HepG2 (cell line): ENCODE data around the gene BABAM1. TPM values are rescaled to one million over a fixed set of nuclear protein-coding genes. Genes with fewer than 3 reads are reported as not detected.

Experiments used
- ATAD3A ChIP-seq: sonication (generic); formaldehyde crosslinking; IDR thresholded peaks from 2 replicates; pipeline ENCODE4 v1.4.0; 2020; ENCODE audit warnings: missing genetic modification reagents
- KDM2A ChIP-seq: sonication (generic); formaldehyde crosslinking; IDR thresholded peaks from 2 replicates; pipeline ENCODE4 v1.4.0; 2020; ENCODE audit warnings: low read depth, missing genetic modification reagents, borderline replicate concordance
- SAP130 ChIP-seq: IDR thresholded peaks from 2 replicates; pipeline ENCODE4 v1.6.1; 2016; ENCODE audit warnings: low read depth
- SNAI1 ChIP-seq: sonication (generic); formaldehyde crosslinking; IDR thresholded peaks from 2 replicates; pipeline ENCODE4 v1.5.0; 2020; ENCODE audit warnings: mild to moderate bottlenecking, missing genetic modification reagents, borderline replicate concordance
- polyA plus RNA-seq, 8 experiments: library from polyadenylated mRNA; depleted of rRNA in 3 of 8; stranded (reverse) in 7 of 8; unstranded in 1 of 8; fragments of >200 nt; fragmentation: Illumina TruSeq in 4 of 8; extraction: Trizol in 4 of 8; gene quantifications; 2 replicates each; pipeline versions ENCODE4 v1.2.1 to v1.2.3, GENCODE V29; 2011 to 2016; ENCODE audit warnings: low read depth in 4 of 8, missing spikeins in 1 of 8, mixed read lengths in 1 of 8; ENCODE audit not compliant: insufficient read depth in 1 of 8
- total RNA-seq, 5 experiments: library from RNA; depleted of rRNA; stranded (reverse); fragments of >200 nt; fragmentation: Illumina TruSeq; extraction: Trizol; gene quantifications; 2 replicates each; pipeline ENCODE4 v1.2.3, GENCODE V29; 2016; ENCODE audit warnings: low read depth in 1 of 5
- TF ChIP-seq, protein P1 (sequence below): sonication (generic); formaldehyde crosslinking; IDR thresholded peaks from 2 replicates; pipeline ENCODE4 v1.5.1; 2020; ENCODE audit warnings: missing genetic modification reagents, mild to moderate bottlenecking, borderline replicate concordance
- TF ChIP-seq, protein P2 (sequence below): sonication (generic); formaldehyde crosslinking; IDR thresholded peaks from one replicate; pipeline ENCODE4 v1.5.1; 2020; ENCODE audit warnings: mild to moderate bottlenecking, missing genetic modification reagents; ENCODE audit errors: not compliant biosample characterization
- TF ChIP-seq, protein P3 (sequence below): sonication (generic); formaldehyde crosslinking; IDR thresholded peaks from 2 replicates; pipeline ENCODE4 v1.4.0; 2020; ENCODE audit warnings: missing genetic modification reagents, borderline replicate concordance
- TF ChIP-seq, protein P4 (sequence below): sonication (generic); formaldehyde crosslinking; IDR thresholded peaks from 2 replicates; pipeline ENCODE4 v1.4.0; 2020; ENCODE audit warnings: missing genetic modification reagents
- TF ChIP-seq, protein P5 (sequence below): sonication (generic); formaldehyde crosslinking; IDR thresholded peaks from 2 replicates; pipeline ENCODE4 v1.4.0; 2020; ENCODE audit warnings: missing genetic modification reagents

Gene BABAM1
- total and polyA plus RNA-seq, 2 of the 13 experiments (the other 11 are each of a cell fraction or from before 2014, with no cell fraction given), result 70.0 to 82.0 TPM

DNA sequence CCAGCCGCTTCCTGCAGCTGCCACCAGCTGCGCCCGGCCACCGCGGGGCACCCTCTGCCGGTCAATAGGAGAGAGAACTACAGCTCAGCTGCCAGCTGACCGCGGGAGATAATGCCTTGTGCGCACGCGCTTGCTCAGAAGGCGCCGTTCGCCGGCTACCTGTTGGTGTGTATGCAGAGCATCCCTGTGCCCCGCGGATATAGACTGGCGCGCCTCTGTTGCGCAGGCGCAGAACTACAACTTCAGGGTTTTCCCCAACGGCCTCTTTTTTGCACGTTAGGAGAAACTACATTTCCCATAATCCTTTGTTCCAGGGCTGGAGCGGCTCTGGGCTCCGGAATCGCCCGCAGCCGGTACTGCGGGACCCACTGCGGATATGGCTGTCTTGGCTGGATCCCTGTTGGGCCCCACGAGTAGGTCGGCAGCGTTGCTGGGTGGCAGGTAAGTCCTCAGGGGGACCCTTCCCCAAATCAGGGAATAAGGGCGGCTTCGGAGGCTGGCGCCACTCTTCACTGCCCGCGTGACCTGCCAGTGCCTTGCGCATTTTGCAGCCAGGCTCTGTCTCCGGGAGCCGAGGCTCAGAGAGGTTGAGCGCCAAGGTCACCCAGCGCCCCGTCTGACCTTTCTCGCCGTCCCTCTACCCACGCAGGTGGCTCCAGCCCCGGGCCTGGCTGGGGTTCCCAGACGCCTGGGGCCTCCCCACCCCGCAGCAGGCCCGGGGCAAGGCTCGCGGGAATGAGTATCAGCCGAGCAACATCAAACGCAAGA lies 38.5 kb downstream of the BABAM1 start, which contains the start of gene MRPL34 (continued):
- TF ChIP-seq, protein P1, sequence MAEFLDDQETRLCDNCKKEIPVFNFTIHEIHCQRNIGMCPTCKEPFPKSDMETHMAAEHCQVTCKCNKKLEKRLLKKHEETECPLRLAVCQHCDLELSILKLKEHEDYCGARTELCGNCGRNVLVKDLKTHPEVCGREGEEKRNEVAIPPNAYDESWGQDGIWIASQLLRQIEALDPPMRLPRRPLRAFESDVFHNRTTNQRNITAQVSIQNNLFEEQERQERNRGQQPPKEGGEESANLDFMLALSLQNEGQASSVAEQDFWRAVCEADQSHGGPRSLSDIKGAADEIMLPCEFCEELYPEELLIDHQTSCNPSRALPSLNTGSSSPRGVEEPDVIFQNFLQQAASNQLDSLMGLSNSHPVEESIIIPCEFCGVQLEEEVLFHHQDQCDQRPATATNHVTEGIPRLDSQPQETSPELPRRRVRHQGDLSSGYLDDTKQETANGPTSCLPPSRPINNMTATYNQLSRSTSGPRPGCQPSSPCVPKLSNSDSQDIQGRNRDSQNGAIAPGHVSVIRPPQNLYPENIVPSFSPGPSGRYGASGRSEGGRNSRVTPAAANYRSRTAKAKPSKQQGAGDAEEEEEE, result no peak; the same call in 1 of the 2 replicates
- peak; percentile 58; the same call in 1 of the 2 replicates for TF ChIP-seq KDM2A
- TF ChIP-seq SAP130 (CRISPR knock-in tag), result peak; percentile 87
- TF ChIP-seq, protein P2, sequence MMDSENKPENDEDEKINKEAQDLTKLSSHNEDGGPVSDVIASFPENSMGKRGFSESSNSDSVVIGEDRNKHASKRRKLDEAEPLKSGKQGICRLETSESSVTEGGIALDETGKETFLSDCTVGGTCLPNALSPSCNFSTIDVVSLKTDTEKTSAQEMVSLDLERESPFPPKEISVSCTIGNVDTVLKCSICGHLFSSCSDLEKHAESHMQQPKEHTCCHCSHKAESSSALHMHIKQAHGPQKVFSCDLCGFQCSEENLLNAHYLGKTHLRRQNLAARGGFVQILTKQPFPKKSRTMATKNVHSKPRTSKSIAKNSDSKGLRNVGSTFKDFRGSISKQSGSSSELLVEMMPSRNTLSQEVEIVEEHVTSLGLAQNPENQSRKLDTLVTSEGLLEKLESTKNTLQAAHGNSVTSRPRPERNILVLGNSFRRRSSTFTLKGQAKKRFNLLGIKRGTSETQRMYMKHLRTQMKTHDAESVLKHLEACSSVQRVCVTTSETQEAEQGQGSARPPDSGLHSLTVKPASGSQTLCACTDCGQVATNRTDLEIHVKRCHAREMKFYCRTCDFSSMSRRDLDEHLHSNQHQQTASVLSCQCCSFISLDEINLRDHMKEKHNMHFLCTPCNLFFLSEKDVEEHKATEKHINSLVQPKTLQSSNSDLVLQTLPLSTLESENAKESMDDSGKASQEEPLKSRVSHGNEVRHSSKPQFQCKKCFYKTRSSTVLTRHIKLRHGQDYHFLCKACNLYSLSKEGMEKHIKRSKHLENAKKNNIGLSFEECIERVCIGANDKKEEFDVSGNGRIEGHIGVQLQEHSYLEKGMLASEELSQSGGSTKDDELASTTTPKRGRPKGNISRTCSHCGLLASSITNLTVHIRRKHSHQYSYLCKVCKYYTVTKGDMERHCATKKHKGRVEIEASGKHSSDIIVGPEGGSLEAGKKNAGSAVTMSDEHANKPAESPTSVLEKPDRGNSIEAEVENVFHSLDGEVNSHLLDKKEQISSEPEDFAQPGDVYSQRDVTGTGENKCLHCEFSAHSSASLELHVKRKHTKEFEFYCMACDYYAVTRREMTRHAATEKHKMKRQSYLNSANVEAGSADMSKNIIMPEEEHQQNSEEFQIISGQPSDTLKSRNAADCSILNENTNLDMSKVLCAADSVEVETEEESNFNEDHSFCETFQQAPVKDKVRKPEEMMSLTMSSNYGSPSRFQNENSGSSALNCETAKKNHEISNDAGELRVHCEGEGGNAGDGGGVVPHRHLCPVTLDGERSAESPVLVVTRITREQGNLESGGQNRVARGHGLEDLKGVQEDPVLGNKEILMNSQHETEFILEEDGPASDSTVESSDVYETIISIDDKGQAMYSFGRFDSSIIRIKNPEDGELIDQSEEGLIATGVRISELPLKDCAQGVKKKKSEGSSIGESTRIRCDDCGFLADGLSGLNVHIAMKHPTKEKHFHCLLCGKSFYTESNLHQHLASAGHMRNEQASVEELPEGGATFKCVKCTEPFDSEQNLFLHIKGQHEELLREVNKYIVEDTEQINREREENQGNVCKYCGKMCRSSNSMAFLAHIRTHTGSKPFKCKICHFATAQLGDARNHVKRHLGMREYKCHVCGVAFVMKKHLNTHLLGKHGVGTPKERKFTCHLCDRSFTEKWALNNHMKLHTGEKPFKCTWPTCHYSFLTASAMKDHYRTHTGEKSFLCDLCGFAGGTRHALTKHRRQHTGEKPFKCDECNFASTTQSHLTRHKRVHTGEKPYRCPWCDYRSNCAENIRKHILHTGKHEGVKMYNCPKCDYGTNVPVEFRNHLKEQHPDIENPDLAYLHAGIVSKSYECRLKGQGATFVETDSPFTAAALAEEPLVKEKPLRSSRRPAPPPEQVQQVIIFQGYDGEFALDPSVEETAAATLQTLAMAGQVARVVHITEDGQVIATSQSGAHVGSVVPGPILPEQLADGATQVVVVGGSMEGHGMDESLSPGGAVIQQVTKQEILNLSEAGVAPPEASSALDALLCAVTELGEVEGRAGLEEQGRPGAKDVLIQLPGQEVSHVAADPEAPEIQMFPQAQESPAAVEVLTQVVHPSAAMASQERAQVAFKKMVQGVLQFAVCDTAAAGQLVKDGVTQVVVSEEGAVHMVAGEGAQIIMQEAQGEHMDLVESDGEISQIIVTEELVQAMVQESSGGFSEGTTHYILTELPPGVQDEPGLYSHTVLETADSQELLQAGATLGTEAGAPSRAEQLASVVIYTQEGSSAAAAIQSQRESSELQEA (CRISPR knock-in tag), result no peak
- TF ChIP-seq, protein P3, sequence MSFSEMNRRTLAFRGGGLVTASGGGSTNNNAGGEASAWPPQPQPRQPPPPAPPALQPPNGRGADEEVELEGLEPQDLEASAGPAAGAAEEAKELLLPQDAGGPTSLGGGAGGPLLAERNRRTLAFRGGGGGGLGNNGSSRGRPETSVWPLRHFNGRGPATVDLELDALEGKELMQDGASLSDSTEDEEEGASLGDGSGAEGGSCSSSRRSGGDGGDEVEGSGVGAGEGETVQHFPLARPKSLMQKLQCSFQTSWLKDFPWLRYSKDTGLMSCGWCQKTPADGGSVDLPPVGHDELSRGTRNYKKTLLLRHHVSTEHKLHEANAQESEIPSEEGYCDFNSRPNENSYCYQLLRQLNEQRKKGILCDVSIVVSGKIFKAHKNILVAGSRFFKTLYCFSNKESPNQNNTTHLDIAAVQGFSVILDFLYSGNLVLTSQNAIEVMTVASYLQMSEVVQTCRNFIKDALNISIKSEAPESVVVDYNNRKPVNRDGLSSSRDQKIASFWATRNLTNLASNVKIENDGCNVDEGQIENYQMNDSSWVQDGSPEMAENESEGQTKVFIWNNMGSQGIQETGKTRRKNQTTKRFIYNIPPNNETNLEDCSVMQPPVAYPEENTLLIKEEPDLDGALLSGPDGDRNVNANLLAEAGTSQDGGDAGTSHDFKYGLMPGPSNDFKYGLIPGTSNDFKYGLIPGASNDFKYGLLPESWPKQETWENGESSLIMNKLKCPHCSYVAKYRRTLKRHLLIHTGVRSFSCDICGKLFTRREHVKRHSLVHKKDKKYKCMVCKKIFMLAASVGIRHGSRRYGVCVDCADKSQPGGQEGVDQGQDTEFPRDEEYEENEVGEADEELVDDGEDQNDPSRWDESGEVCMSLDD, result 0 out of 2 replicates have a peak, but pooled peaks have one; percentile 40
- TF ChIP-seq, protein P4, sequence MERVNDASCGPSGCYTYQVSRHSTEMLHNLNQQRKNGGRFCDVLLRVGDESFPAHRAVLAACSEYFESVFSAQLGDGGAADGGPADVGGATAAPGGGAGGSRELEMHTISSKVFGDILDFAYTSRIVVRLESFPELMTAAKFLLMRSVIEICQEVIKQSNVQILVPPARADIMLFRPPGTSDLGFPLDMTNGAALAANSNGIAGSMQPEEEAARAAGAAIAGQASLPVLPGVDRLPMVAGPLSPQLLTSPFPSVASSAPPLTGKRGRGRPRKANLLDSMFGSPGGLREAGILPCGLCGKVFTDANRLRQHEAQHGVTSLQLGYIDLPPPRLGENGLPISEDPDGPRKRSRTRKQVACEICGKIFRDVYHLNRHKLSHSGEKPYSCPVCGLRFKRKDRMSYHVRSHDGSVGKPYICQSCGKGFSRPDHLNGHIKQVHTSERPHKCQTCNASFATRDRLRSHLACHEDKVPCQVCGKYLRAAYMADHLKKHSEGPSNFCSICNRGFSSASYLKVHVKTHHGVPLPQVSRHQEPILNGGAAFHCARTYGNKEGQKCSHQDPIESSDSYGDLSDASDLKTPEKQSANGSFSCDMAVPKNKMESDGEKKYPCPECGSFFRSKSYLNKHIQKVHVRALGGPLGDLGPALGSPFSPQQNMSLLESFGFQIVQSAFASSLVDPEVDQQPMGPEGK (CRISPR knock-in tag), result peak; percentile 61; the same call in 1 of the 2 replicates
- TF ChIP-seq ATAD3A (CRISPR knock-in tag), result no peak; the same call in 1 of the 2 replicates
- TF ChIP-seq, protein P5, sequence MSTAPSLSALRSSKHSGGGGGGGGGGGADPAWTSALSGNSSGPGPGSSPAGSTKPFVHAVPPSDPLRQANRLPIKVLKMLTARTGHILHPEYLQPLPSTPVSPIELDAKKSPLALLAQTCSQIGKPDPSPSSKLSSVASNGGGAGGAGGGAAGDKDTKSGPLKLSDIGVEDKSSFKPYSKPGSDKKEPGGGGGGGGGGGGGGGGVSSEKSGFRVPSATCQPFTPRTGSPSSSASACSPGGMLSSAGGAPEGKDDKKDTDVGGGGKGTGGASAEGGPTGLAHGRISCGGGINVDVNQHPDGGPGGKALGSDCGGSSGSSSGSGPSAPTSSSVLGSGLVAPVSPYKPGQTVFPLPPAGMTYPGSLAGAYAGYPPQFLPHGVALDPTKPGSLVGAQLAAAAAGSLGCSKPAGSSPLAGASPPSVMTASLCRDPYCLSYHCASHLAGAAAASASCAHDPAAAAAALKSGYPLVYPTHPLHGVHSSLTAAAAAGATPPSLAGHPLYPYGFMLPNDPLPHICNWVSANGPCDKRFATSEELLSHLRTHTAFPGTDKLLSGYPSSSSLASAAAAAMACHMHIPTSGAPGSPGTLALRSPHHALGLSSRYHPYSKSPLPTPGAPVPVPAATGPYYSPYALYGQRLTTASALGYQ (CRISPR knock-in tag), result no peak; the same call in 1 of the 2 replicates
- no peak for TF ChIP-seq SNAI1 (CRISPR knock-in tag)
